Tibial nerve (tissue), 4 donors: Measurements from ENCODE around the gene PI4K2A.
A peak's percentile ranks its signal among the peaks of the same experiment; 100 is the strongest.

ENCODE experiments used
- EP300 ChIP-seq, 2 donors: sonication (generic); formaldehyde crosslinking; IDR thresholded peaks; one replicate each; pipeline ENCODE4 v1.6.1; 2017; ENCODE audit warnings: antibody characterized with exemption in 2 of 2, mild to moderate bottlenecking in 1 of 2
- POLR2A ChIP-seq, 2 donors: fragments of 450-650 bp; IDR thresholded peaks; one replicate each; pipeline ENCODE4 v1.6.1; 2017; ENCODE audit warnings: antibody characterized with exemption in 2 of 2, mild to moderate bottlenecking in 2 of 2, moderate library complexity in 2 of 2
- TF ChIP-seq, protein P1 (sequence below), 5 experiments: fragments of 200-600 bp in 3 of 5; fragments of 450-650 bp in 2 of 5; sonication (generic) in 3 of 5; IDR thresholded peaks; one replicate each; pipeline ENCODE4 v1.5.1; 2016 to 2019; ENCODE audit warnings: antibody characterized with exemption in 5 of 5, mild to moderate bottlenecking in 3 of 5, moderate library complexity in 2 of 5

DNA sequence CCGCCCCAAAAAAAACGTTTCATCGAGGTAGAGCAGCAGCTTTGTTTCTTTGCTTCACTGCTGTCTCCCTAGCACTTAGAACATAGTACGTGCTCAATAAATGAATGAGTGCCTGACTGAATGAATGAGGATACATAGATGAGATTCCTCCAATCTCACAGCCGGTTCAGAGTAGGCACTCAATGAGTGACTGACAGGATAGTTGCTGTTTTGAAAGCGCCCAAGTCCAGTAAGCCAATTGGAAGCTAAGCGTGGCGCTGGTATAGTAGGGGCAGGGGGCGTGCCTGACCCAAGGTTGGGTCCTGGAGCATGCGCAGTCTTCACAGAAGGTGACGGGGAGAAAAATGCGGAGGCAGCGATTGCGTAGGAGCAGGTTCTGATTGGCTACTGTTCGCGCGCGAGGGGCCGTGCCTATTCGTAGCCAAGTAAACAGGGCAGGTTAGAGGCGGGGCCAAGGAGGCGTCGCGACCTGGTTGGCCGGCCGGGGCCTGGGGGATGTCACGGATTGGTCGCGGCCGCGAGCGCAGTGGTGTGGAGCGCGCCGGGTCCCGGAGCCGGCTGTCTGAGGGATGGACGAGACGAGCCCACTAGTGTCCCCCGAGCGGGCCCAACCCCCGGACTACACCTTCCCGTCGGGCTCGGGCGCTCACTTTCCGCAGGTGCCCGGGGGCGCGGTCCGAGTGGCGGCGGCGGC lies at the start of gene PI4K2A:
- TF ChIP-seq, protein P1, sequence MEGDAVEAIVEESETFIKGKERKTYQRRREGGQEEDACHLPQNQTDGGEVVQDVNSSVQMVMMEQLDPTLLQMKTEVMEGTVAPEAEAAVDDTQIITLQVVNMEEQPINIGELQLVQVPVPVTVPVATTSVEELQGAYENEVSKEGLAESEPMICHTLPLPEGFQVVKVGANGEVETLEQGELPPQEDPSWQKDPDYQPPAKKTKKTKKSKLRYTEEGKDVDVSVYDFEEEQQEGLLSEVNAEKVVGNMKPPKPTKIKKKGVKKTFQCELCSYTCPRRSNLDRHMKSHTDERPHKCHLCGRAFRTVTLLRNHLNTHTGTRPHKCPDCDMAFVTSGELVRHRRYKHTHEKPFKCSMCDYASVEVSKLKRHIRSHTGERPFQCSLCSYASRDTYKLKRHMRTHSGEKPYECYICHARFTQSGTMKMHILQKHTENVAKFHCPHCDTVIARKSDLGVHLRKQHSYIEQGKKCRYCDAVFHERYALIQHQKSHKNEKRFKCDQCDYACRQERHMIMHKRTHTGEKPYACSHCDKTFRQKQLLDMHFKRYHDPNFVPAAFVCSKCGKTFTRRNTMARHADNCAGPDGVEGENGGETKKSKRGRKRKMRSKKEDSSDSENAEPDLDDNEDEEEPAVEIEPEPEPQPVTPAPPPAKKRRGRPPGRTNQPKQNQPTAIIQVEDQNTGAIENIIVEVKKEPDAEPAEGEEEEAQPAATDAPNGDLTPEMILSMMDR (IDR thresholded peaks at IDR 0.05) = peak in 2 of 5 experiments; percentile 15 to 35
- TF ChIP-seq POLR2A (IDR thresholded peaks at IDR 0.05) = peak; percentile 88 to 90
- peak; percentile 81 to 94 for TF ChIP-seq EP300 (IDR thresholded peaks at IDR 0.05)
